ENCODE measurements around the gene NAGS. TPM values are rescaled to one million over a fixed set of nuclear protein-coding genes. Genes with fewer than 3 reads are reported as not detected.
"Not testable (repeated sequence)": the region's sequence is repeated elsewhere in the genome, so short reads cannot be mapped to it uniquely, and the experiment has no call there.

NAGS gene
- total RNA-seq, 1 experiment from 2014 or later = 0.25 TPM

DNA sequence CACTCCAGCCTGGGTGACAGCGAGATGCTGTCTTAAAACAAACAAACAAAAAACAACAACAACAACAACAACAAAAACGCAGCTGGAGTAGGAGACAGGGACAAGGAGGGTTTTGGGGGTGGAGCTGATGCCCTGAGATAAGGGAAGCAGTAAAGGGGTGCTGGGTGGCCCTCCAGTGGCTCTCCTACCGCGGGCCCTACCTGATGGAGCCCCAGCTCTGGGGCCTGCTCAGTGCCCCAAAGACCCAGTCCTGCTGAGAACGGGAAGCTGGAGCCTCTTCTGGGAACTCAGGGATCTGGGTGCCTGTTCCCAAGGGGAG is 21.3 kb upstream of the NAGS start:
- no peak for DNase-seq (ENCODE audit: extremely low read depth, low read depth)

DNA sequence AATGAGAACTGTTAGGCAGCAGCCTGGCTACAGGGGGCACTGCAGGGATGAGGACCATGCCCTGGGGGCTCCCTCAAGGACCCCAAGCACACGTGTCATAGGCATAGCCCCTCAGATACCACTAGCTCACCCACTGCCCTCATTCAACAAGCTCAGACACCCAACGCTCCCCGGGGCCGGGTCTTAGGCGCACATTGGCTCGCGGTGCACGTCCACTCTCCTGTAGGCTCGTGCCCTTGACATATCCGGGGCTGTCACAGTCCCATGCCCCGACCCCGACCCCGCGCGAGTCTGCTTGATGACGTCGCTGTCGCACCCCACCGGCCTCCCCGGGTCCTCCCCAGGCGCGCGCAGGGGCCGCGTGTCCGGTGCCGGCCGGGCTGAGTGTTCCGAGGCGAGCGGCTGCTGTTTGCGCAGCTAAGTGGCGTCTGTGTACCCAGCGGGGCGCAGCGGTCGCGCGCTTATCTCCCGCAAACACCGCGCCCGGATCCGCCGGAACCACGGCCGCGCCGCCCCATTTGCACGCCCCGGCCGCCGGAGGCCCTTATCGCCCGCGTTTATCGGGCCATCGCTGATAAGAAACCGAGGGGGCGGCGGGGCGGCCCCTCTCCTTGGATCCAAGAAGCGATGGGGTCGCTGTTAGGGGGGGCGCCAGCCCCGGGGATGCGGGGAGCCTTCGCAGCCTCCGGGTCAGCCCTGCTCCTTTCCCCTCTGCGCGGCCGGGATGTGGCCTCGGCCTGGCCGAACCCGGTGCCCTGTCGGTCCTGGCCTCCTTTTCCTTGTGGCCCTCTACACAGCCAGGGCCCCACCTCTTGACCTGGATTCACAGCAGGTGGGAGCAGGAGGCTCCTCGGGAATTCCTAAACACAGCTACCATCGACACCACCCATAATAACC is 20.7 kb upstream of the NAGS start:
- DNase-seq (ENCODE audit: extremely low read depth, low read depth) = peak; percentile 14

DNA sequence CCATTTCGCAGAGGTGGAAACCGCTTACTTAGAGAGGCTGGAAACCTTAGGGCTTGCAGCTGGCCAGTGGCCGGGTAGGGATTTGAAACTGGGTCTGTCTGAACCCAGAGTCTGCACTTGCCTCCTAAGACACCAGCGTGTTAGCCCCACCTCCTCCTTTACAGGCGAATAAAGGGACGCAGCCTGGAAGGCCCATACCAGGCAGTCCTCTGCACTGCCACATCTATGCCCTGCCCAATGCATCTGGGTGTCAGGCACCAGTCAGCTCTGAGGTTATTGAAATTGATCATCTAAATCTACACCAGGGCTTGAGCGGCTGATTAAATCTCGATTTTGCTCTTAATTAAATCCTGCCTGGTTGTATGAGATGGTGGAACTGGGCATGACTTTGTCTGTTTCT is 19.9 kb upstream of the NAGS start:
- no peak for DNase-seq (ENCODE audit: extremely low read depth, low read depth)

DNA sequence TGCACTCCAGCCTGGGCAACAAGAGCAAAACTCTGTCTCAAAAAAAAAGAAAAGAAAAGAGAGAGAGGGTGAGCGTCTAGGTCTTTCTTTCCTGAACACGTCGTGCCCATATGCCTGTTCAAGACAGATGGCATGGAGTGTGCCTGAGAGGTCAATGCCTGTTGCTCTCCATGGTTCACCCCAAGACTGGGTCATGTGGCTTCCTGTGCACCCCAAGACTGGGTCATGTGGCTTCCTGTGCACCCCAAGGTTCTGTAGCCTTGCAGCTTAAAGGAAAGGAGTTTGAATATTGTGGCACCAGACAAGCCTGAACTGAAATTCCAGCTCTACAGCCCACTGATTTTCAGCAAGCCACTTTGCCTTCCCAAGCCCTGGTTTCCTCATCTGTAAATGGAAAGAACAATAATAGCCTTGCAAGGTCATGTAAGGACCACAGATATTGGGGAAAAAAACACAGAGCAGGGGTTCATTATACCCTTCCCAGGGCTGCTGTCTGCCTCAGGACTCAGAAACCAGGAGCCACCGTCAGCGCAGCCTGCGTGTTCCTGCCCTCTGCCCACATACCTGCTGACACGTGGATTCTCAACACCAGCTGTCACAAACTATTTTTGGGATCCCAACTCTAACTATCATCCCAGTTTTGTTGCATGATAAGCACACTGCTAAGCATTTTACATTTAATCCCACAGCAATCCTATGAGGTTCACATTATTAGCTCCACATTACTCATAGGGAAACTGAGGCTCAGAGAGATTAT is 18.0 kb upstream of the NAGS start:
- DNase-seq (ENCODE audit: extremely low read depth, low read depth) = no peak

DNA sequence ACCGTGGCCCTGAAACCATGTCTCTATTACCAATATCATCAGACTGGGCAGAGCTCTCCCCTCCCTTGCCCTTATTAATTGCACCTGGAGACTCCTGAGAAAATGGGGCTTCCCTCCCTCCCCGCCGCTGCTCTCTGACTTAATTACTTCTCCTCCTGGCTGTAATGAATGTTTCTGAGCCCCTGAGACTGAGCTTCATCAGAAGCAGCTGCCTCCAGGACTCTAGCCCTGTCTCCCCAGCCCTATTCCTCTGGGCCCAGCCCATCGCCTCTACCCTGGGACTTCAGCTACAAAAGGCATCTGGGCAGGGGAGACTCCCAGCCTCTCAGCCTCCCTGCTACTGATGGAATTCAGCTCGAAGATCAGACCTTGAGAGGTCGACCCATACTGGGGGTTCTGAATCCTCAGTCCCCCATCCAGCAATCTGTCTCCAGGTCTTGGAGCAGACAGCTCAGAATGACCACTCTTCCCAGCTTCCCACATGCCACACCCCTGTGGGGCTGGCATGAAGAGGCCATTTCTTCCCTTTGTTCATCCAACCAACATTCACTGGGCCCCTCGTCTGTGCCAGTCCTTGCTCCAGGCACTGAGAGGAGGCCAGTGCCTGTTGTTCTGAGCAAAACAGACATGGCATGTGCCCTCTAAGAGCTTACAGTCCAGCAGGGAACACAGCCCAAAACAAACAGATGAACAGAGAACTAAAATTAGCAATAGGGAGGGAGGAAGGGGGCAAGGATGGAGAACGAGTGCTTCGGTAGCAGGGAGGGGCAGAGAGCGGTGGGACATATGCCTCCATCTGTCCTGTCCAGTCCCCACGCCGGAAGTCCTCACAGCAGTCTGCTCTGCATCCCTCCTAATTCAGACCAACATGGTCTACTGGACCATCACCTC is 17.0 kb upstream of the NAGS start:
- no peak for DNase-seq (ENCODE audit: extremely low read depth, low read depth)

DNA sequence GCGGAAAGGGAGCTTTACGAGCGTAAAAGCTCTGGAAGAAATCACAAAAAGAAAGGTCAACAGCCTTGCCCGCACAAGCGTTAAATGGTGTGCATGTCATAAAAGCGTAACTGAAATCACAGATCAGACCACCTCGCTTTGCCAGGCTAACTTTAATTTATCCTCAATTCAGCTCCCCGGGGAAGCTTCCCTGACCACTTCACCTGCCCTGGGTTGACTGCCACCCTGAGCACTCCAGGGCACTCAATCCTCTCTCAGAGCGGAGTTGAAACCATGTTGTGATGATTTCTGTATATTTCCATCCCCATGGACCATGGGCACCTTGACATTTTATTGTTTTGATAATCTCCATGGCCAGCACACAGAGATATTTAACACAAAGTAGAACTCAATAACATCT is 16.1 kb upstream of the NAGS start:
- no peak for DNase-seq (ENCODE audit: extremely low read depth, low read depth)

DNA sequence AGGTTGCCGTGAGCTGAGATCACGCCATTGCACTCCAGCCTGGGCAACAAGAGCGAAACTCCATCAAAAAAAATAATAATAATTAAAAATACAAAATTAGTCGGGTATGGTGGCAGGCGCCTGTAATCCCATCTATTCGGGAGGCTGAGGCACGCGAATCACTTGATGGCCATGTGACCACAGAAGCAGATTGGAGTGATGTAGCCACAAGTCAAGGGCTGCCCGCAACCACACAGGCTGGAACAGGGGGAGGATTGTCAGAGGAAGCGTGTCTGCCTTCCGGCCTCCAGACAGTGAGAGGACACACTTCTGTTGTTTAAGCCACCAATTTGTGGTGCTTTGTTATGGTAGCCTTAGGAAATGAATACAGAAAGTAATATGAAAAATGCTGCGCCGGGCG is 11.8 kb upstream of the NAGS start:
- DNase-seq (ENCODE audit: extremely low read depth, low read depth) = no peak

DNA sequence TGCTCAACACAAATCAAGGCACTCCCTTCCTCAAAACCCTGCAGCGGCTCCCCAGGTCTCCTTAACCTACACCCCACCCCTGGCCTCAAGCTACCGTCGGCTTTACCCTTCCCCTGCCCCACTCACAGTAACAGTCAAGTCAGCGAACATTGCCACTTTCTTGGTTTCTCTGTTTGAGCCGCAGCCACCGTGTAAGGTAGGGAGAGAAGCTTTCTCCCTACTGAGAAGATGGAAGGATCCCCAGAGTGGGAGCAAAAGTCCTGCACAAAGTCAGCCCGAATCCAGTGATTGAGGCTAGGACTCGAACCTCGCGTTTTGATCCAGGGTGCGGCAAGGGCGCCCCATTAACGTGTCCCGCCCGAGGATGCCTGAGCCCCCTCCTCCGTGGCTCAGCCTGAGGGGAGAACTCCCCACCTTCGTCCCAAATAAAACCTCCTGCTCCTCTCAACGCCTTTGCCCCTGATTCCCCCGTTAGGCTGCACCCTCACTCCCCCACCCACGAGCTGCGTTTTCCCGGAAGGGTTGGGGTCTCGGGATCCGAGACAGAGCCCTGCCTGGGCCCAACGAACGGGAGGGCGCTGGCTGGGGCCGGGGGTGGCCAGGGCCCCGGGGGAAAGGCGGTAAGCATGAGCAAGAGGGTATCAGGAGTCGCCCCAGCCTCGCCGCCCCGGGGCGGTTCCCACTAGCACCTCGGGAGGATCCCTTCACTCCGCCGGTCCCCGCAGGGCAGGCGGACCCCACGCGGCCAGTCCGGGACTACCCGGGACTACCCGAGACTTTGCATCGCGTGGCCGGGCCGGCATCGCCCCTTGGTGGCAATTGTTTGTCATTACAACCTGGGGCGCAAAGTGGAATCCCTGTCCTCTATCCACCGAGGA is 9.9 kb upstream of the NAGS start:
- peak; percentile 70 for DNase-seq (ENCODE audit: extremely low read depth, low read depth)

DNA sequence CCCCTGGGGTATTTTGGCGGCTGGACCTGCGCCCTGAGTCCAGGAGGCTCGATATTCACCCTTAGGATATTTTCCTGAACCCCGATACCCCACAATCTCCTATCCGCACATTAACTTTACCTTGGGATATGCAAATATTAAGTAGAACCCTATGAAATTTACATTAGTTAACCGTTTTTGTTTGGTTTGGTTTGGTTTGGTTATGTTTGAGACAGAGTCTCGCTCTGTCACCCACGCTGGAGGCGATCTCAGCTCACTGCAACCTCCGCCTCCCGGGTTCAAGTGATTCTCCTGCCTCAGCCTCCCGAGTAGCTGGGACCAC is 9.3 kb upstream of the NAGS start:
- DNase-seq (ENCODE audit: extremely low read depth, low read depth) = no peak

DNA sequence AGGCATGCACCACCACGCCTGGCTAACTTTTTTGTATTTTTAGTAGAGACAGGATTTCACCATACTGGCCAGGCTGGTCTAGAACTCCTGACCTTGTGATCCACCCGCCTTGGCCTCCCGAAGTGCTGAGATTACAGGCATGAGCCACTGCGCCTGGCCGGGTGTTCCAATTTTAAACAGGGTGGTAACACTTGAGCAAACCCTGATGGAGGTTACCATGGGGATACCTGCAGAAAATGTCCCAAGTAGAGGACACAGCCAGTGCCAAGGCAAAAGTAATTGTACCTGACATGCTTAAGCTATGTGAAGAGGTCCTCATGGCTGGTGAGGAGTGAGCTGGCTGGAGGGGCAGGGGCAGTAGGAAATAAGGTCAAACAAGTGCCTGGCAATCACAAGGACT is 7.2 kb upstream of the NAGS start:
- not testable (repeated sequence) for DNase-seq (ENCODE audit: extremely low read depth, low read depth)

DNA sequence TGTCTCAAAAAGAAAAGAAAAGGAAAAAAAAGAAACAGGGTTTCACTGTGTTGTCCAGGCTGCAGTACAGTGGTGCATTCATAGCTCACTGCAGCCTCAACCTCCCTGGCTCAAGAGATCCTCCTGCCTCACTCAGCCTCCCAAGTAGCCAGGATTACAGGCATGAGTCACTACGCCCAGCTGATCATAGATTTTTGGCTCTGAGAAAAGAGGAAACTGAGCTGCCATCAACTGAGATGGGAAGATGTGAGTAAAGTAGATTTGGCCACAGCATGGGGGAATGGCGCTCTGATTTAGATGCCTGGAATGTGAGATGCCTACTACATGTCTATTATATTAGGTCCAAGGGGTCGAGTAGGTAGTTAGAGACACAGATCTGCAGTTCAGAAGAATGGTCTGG is 5.9 kb upstream of the NAGS start:
- no peak for DNase-seq (ENCODE audit: extremely low read depth, low read depth)

DNA sequence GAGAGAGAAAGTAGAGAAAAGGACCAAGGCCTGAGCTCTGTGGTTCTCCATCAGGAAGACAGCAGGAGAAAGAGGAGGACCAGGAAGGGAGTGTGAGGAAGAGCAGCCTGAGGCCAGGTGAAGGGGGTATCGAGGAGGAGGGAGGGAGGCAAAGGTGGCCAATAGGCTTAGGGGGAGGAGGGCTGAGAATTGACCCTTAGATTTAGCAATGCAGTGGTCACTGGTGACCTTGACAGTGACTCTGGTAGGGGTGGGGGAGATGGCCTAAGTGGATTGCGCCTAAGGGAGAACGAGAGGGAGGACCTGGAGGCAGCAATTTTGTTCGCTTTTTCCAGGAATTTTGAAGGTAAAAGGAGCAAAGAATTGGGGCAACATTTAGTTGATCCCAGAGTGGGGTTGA is 5.4 kb upstream of the NAGS start:
- no peak for DNase-seq (ENCODE audit: extremely low read depth, low read depth)

DNA sequence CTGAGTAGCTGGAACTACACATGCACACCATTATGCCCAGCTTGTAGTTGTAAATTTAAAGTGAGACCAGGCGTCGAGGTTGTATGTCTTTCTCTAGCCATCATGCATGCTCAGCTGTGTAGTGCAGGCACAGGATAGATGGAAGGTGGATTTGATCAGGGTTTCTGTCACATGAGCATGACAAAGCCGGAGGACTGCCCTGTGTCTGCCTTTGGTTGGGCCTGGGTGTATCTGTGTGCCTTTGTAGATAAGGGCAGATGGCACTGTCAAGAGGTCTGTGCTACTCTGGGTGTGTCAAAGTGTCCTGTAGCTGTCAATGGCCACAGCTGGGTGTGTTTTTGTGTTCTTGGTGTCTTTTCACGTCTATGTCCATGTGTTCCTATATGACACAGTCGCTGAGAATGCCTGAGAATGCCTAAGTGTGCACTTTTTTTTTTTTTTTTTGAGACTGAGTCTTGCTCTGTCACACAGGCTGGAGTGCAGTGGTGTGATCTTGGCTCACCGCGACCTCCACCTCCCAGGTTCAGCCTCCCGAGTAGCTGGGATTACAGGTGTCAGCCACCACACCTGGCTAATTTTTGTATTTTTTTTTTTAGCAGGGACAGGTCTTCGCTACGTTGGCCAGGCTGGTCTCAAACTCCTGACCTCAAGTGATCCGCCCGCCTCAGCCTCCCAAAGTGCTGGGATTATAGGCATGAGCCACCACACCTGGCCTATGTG is 4.1 kb upstream of the NAGS start:
- no peak for DNase-seq (ENCODE audit: extremely low read depth, low read depth)

DNA sequence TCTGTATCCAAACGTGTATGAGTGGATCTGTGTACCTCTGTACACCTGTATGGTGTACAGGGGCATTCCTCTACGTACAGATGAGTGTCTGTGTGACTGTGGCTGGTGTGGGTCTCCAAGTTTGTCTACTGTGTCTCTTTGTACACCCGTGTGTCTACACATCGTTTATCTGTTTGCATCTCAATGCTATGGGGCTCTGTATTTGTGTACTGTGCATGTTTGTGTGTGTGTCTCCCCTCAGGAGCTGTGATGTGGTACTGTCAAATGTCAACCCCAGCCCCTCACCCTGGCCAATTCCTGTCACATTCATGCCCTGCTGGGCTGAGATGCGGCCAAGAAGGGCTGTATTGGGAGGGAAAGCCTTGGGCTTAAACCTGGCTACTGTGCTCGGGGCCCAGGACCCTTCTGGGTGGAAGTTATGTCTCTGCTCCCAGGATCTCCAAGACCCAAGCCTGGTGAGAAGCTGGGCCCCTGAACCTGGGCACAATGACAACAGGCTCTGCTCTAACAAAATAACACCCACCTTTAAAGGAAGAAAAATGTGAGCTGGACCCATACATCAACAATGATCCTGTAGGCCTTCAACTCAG is 3.5 kb upstream of the NAGS start:
- no peak for DNase-seq (ENCODE audit: extremely low read depth, low read depth)

DNA sequence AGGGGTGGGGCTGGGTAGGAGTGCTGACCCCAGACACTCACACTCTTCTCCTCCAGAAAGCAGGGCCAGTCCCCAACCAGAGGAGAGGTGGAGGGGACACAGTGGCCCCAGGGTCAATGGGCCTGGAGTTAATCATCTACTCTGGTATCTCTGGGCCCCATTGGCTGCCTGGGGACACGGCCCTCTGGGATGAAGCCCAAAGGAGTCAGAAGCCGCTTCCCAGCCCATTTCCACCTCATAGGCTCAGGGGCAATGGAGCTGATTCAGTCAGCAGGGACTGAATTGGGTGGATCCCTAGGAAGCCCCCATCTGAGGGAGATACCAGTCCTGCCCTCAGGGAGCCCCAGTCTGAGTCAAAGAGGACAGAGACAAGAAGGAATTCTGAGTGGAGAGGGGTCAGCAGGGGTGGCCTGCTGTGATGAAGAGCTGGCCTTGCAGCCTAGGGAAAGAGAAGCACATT is 2.9 kb upstream of the NAGS start:
- no peak for DNase-seq (ENCODE audit: extremely low read depth, low read depth)

DNA sequence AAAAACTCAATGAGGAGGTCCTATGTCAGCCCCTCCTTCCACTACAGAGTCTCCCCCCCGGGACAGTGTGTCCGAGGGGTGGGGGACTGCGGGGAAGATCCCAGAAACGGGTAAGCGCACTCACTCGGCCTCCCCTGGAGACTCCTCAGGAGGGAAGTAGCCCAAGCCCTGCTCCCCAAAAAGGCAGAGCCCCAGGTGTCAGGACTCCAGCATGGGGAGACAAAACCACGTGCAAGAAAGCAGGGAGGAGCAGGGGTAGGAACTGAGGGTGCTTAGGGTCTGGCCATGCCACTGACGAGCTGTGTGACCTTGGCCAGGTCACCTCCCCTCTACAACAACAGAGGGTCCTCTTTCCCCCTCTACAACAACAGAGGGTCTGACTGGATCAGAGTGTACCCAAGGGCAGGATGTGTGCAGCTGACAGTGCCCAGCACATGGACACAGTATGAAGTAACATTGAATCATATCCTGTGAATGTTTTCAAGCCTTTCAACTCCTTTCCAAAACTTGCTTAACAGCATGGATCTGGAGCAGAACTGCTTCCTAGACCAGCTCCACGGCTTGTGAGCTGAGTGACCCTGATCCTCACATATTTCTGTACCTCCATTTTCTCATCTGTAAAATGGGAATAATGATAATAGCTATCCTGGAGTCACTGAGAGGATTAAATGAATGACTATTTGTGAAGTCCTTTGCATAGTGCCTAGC is 2.1 kb upstream of the NAGS start:
- DNase-seq (ENCODE audit: extremely low read depth, low read depth) = peak; percentile 38

DNA sequence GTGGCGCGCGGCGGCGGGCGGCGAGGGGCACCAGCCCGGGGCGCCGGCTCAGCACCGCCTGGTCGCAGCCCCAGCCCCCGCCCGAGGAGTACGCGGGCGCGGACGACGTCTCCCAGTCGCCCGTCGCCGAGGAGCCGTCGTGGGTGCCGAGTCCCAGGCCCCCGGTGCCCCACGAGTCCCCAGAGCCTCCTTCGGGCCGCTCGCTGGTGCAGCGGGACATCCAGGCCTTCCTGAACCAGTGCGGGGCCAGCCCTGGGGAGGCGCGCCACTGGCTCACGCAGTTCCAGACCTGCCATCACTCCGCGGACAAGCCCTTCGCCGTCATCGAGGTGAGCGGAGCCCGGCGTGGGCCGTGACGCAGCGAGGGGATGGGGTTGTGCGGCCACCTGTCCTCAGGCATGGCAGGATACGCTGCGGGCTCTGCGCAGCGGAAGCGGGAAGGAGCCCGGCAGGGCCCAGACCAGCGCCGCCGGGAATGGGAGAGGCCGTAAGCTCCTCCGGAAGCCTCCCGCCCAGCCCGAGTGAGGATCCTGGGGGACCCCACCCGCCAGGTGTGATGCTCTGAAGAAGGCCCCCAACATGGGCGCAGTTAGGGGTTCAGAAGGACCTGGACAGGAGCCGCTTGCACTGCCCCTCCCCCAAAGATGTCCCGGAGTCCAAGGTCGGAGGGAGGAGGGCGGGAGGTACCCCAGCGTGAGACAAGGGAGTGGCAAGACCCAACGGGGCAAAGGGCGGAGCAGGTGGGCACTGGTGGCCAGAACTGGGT is 522 bp downstream of the NAGS start:
- DNase-seq (ENCODE audit: extremely low read depth, low read depth) = no peak

Measured in NCI-H460 (cell line).